IMR-90 (cell line): ENCODE measurements around the gene DLG4.

ENCODE experiments used
- BHLHE40 ChIP-seq: fragments of 150-350 bp; IDR thresholded peaks from 2 replicates; pipeline ENCODE4 v1.6.1; 2016; ENCODE audit warnings: mild to moderate bottlenecking, low read depth, low read length
- TF ChIP-seq, protein P1 (sequence below): conservative IDR thresholded peaks from 2 replicates; pipeline ENCODE4 v1.5.1; 2012; ENCODE audit warnings: mild to moderate bottlenecking, low read depth, low read length, improper control_type of control experiment

DNA sequence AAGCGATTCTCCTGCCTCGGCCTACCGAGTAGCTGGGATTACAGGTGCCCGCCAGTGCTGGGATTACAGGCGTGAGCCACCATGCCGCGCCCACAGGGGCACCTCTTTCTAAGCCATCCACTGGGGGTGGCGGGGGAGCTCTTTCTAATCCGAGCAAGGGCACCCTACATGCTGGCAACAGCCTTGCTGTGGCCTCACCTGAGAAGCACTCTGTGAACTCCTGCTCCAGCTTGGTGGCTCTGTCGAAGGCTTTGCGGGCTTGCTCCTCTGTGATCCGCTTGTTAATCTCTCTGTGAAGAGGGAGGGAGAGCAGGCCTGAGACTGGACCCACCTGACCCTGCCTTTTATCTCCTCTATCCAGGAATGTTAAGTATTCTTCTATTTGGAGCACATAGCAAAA is 28.6 kb downstream of the DLG4 start:
- TF ChIP-seq, protein P1, sequence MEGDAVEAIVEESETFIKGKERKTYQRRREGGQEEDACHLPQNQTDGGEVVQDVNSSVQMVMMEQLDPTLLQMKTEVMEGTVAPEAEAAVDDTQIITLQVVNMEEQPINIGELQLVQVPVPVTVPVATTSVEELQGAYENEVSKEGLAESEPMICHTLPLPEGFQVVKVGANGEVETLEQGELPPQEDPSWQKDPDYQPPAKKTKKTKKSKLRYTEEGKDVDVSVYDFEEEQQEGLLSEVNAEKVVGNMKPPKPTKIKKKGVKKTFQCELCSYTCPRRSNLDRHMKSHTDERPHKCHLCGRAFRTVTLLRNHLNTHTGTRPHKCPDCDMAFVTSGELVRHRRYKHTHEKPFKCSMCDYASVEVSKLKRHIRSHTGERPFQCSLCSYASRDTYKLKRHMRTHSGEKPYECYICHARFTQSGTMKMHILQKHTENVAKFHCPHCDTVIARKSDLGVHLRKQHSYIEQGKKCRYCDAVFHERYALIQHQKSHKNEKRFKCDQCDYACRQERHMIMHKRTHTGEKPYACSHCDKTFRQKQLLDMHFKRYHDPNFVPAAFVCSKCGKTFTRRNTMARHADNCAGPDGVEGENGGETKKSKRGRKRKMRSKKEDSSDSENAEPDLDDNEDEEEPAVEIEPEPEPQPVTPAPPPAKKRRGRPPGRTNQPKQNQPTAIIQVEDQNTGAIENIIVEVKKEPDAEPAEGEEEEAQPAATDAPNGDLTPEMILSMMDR = no peak
- TF ChIP-seq BHLHE40 = no peak
